ENCODE measurements around the gene PDE6G. TPM values are rescaled to one million over a fixed set of nuclear protein-coding genes. Genes with fewer than 3 reads are reported as not detected.

Gene PDE6G
- total RNA-seq, 4 donors from 2014 or later, result not detected

- Histone ChIP-seq H3K27ac (peak within 1 kb of the TSS; percentile 42 to 78 (median 54)), H3K36me3 (peaks cover 2 to 4% of the 10 kb centered on the region in 2 donors), H3K4me3 (replicated peaks in 1 of 3) (peak within 1 kb of the TSS; percentile 55 to 100 (median 99)), H3K27me3 (no peaks in the 10 kb centered on the region), H3K4me1 (peaks cover 16 to 23% of the 10 kb centered on the region in 2 donors), H3K9me3 (no peaks in the 10 kb centered on the region)
- WGBS, 2 donors, result 0% methylated on average over 12 to 24 of the region's 96 CpGs
- peak; percentile 95 to 96 for DNase-seq
- TF ChIP-seq CTCF (IDR thresholded peaks at IDR 0.05) (no peak), POLR2A (IDR thresholded peaks at IDR 0.05) (peak in 1 of 2 donors; percentile 80)
- intact Hi-C loops (cut with DNase I), result no loop called here
Measured at GRCh38 chr17:81666342-81667191, 10.2 kb upstream of the PDE6G start, which contains the start of the genes CCDC137 and OXLD1. Gene CCDC137 (plus strand): TSS chr17:81666737. CDS start chr17:81666767, 30 bp downstream. Gene OXLD1 (minus strand): TSS chr17:81666605. CDS start chr17:81666577, 28 bp downstream.

GRCh38 chr17:81666092-81666341 is 9.7 kb upstream of the PDE6G start:
- WGBS, 2 donors, result 0% methylated on average over 6 to 12 of the region's 16 CpGs
- Histone ChIP-seq H3K27ac (peak overlapping the region; percentile 42 to 78 (median 54)), H3K4me3 (replicated peaks in 1 of 3) (peak overlapping the region; percentile 55 to 100 (median 99)), H3K4me1 (peaks cover 16 to 23% of the 10 kb centered on the region in 2 donors), H3K27me3 (no peaks in the 10 kb centered on the region), H3K9me3 (no peaks in the 10 kb centered on the region), H3K36me3 (no peaks in the 10 kb centered on the region)
- intact Hi-C loops (cut with DNase I), result no loop called here
- TF ChIP-seq CTCF (IDR thresholded peaks at IDR 0.05), result no peak
- no peak for TF ChIP-seq POLR2A (IDR thresholded peaks at IDR 0.05)
- peak in 1 of 2 donors; percentile 8 for DNase-seq

- Histone ChIP-seq H3K4me1 (peaks cover 16 to 23% of the 10 kb centered on the region in 2 donors), H3K27me3 (no peaks in the 10 kb centered on the region), H3K27ac (peak overlapping the region in 1 of 3 donors; percentile 54), H3K9me3 (no peaks in the 10 kb centered on the region), H3K36me3 (no peaks in the 10 kb centered on the region), H3K4me3 (replicated peaks in 1 of 3) (peak overlapping the region; percentile 55 to 100 (median 99))
- TF ChIP-seq POLR2A (IDR thresholded peaks at IDR 0.05), result no peak
- no peak for TF ChIP-seq CTCF (IDR thresholded peaks at IDR 0.05)
- intact Hi-C loops (cut with DNase I), result no loop called here
- 58 to 73% methylated on average over 8 to 22 of the region's 30 CpGs for WGBS, 2 donors
- DNase-seq, result peak; percentile 32 to 44
Measured at GRCh38 chr17:81665205-81666091, 9.1 kb upstream of the PDE6G start.

GRCh38 chr17:81664051-81664470 is 7.7 kb upstream of the PDE6G start:
- TF ChIP-seq CTCF (IDR thresholded peaks at IDR 0.05) (no peak), POLR2A (IDR thresholded peaks at IDR 0.05) (no peak)
- 81 to 93% methylated on average over 3 to 7 of the region's 7 CpGs for WGBS, 2 donors
- H3K36me3 ChIP-seq, result no peaks in the 10 kb centered on the region
- no peak for DNase-seq
- H3K4me1 ChIP-seq, result peaks cover 16 to 23% of the 10 kb centered on the region in 2 donors
- H3K9me3 ChIP-seq, result no peaks in the 10 kb centered on the region
- no peaks in the 10 kb centered on the region for H3K27me3 ChIP-seq
- no peak overlapping the region for H3K27ac ChIP-seq
- intact Hi-C loops (cut with DNase I), result no loop called here
- no peak overlapping the region for H3K4me3 ChIP-seq (replicated peaks in 1 of 3)

All from thyroid gland (tissue), 4 donors.